Measurements from ENCODE around the gene RABGAP1L.

RABGAP1L gene

DNA sequence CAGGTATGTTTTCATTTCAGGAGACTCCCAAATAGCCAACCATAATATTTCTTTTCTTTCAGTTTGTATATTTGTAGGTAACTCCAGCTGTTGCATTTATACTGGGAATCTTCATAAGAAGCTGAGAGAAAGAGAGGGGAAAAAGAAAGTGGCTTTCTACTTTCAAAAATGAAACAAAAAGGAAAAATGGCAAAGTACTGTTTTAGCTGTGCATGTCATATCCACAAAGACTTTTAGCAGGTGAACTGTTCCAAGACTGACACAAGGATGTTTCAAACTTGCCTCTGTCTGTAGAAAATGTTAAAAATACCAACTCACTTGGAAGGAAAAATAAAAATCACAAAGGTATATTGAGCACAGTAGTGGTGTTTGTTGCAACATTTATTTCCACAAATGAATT, 798.5 kb downstream of the RABGAP1L start:
- DNase-seq: no peak
- in situ Hi-C loops (cut with HindIII; ENCODE audit: low pct_ligation_motif_present, low pct_unique_long_range_greater_than_20kb, low sequenced_read_pairs): no loop called here

DNA sequence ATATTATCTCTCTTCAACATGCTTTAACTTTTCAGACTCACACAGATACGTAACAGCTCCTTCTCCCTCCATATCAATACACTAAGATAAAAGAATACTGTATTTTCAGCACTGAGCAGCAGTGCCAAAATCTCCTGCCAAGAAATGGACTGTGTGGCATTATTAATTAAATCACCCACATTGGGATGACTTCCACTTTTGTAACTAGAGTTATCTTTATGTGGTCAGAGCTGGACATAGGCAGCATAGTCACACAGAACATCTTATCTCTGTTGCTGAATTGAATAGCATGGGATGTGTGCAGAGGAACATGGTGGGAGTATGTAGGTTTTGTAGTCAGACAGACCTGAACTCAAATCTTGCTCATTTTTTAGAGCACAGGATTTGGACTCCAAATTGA, 799.1 kb downstream of the RABGAP1L start:
- DNase-seq: no peak
- in situ Hi-C loops (cut with HindIII; ENCODE audit: low pct_ligation_motif_present, low pct_unique_long_range_greater_than_20kb, low sequenced_read_pairs): no loop called here

DNA sequence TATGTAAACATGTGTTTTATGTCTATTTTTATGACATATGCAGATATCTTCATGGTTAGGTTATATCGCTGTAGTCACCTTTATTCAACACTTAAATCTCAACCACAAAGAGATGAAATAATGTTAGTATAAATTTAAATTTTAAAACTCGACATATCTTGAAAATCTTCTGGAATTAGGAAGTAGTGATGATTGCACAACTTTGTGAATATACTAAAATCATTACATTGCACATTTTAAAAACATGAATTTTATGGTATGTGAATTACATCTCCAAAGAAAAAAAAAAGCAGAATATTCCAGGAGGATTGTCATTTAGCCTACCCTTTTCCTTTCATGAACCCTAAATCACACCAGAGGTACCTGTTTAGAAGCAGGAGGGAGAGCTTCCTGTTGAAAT, 801.0 kb downstream of the RABGAP1L start:
- DNase-seq: no peak
- in situ Hi-C loops (cut with HindIII; ENCODE audit: low pct_ligation_motif_present, low pct_unique_long_range_greater_than_20kb, low sequenced_read_pairs): no loop called here

DNA sequence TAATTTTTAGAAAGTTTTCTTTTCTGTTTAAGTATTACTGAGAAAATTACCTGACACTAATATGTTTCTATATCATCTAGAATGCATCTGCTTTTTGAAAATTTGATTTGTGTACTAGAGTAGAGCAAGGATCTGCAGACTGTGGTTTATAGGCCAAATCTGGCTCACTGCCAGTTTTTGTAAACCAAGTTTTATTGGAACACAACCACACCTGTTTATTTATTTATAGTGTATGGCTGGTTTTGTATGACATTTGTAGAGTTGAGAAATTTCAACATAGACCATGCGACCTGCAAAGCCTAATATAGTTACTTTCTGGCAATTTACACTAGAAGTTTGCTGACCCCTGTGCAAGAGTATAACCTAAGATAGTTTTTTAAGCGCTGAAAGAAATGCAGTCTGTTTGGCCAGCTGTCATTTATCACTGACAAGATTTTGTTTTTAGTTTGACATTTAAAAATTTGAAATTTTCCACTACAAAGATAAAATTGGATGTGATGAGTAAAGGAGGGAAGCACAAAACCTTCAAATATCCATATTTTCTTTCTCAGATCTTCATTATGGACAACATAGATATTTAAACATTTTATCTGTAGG, 804.3 kb downstream of the RABGAP1L start:
- DNase-seq: no peak
- in situ Hi-C loops (cut with HindIII; ENCODE audit: low pct_ligation_motif_present, low pct_unique_long_range_greater_than_20kb, low sequenced_read_pairs): no loop called here

DNA sequence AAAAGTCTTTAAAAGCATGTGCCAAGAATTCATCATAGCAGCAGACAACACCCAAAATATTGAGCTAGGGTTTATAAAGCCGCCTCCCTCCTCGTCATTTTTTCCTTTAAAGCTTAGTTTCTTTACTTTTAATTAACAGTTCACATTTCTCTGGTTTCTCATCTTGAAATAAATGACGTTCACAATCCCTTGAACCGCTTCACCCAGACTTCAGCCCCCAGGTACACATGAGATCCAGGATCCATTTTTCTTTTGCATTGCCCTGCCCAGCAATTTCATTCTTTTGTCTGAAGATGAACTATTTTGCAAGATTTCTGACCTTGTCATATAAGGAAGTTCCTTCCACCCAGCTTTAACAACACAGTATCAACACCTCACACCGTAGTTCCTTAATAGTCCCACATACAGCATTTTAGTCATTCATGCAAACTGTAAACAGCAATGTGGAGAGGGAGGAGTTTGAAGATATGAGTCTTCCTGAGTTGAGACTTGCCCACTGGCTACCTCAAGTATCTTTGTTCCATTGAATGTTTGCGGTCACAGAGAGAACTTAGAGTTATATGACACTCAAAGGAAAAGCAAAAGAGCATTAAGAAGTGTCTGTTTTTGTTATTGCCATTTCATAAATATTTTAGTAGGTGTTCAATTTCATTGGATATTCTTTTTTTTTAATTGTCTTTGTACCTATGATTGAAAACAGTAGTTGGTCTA, 805.1 kb downstream of the RABGAP1L start:
- DNase-seq: no peak
- in situ Hi-C loops (cut with HindIII; ENCODE audit: low pct_ligation_motif_present, low pct_unique_long_range_greater_than_20kb, low sequenced_read_pairs): no loop called here

DNA sequence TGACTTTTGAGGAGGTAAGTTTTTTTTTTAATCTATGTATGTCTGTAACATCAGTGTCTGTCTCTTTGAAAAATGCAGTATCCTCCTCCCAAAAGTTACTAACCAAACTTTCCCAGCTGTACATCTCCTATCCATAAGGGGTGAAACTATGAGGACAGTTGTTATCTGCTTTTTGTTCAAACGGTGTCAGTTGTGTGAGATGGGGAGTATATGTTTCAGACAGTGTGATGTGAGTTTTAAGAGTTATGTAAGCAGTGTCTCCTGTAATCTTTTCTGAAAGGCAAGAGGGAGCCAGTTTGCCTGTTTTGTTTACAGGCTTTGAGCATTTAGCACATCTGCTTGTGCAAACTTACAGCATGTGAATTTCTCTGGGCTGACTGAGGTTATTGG, 805.6 kb downstream of the RABGAP1L start:
- in situ Hi-C loops (cut with HindIII; ENCODE audit: low pct_ligation_motif_present, low pct_unique_long_range_greater_than_20kb, low sequenced_read_pairs): no loop called here
- DNase-seq: no peak

DNA sequence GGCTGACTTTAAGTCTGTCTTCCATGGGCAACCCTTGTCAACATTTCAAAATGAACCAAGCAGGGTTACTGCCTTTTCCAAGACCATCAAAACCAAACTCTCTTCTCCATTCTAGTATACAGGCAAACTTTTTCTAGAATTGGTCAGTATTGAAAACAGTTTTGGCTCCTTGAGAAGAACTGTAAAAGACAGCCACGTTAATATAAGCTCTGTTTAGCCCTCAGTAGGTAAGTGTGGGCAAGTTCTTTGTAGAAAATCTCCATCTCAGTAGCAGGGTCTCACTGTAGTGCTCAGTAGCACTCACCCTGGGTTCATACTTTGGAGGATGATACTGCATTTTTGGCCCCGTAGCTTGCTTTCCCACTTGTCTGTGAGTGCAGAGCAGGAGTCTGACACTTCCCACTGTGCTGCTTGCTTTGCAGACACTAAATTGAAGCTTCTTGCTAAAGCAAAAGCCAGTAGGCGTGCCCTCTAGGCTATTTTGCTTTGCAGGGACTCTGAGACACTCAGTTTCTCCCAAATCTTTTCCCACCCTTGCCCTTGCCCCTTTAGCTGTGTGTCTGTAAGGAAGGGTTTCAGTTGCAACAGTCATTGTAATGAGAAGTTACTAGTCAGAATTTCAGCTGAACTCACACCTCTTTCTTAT, 806.2 kb downstream of the RABGAP1L start:
- no peak for DNase-seq
- in situ Hi-C loops (cut with HindIII; ENCODE audit: low pct_ligation_motif_present, low pct_unique_long_range_greater_than_20kb, low sequenced_read_pairs): no loop called here

DNA sequence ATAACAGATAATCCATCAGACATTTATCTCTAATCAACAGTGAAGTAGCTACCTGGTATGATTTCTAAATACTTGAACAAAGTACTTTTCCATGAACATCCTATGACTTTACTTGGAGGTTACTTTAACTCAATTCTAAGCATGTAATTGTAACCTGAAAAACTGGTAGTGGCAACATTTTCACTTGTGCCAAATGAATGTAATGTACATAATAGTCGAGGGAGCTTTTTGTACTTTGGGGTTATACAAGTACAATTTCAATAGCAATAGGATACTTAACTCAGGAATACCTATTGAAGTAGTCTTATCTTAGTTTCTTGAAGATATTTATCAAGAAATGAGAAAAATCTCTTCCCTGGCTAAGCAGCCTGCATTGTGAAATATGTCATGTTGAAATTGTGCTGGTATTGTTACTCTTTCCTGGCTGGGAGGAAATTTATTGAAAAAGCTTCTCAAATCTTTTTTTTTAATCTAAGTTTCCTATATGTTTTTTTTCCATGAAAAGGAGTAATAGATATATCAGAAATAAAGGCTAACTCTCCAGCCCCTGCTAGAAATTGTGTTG, 806.8 kb downstream of the RABGAP1L start:
- in situ Hi-C loops (cut with HindIII; ENCODE audit: low pct_ligation_motif_present, low pct_unique_long_range_greater_than_20kb, low sequenced_read_pairs): no loop called here
- no peak for DNase-seq

DNA sequence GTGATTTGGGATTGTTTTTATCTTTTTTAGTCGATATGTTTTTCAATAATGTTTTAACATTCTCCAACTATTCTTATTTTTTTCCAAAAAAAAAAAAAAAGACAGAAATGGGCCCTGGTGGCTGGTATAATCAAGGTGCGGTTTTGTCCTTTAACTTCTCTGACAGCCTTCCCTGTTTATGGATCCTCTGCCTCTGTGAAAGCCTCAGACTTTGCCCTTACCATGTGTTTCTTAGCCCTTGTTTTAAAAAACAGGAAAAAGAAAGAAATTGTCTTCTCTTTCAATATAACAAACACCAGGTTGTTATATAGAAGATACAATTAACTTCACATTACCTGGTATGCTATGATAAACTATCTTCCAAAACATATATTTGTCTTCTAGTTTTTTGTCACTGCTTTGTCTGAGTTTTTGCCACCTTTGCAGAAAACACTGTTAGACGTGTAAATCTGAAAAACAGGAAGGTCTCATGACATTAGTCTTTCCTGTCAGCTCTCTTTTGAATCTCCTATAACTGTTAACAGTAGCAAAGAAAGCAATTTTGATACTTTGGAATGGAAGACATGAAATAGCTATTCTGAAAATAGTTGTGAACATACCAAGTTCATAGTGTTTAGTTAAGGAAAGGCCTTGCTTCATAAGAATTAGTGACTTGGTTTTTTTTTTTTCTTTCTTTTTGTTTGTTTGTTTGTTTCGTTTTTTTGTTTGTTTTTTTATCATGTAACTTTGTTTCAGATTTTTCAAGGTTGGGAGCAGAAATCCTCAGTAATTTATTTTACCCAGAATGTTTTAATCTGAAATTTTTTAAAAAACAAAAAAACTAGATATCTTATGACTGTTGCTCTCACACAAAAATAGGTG, 808.8 kb downstream of the RABGAP1L start:
- DNase-seq: no peak
- in situ Hi-C loops (cut with HindIII; ENCODE audit: low pct_ligation_motif_present, low pct_unique_long_range_greater_than_20kb, low sequenced_read_pairs): no loop called here

DNA sequence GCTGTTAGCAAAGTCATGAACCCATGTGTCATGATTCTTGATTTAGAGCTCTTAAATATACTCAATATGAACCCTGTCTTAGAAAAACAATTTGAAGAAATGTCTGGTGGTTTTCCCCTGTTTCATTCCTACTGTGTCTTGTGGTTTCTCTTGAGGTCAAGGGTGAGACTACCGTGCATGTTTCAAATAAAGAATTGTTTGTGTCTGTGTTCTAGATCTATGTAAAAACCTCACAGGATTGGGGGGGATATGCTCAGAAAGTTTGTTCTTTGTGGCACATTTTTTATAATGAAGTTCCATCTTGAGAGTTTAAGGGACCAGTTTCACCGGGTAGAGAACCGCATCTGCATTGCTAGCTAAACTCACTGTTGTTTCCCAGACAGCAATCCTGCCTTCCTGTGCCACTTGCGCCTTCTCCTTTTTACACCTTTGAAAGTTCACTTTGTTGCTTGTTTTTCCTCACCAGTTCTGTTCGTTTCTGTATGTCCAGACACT, 809.5 kb downstream of the RABGAP1L start:
- in situ Hi-C loops (cut with HindIII; ENCODE audit: low pct_ligation_motif_present, low pct_unique_long_range_greater_than_20kb, low sequenced_read_pairs): no loop called here
- no peak for DNase-seq

DNA sequence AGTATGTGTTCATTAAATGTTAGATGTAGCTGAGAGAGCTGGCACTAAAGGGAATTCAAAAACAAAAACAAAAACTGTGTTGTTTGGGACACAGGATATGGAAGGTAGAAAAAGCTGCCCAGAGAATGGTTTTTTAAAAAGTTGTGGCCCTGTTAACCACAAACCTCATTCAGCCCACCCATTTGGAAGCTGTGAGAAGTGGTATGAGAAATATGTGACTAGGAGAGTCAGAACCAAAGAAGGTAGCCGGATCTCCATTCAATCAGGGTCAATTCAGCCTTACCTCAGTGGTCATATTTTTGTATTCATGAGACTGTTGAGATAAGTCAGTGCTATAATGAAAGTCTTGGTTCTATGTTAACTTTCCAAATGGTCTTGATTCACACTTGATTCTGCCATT, 810.7 kb downstream of the RABGAP1L start:
- in situ Hi-C loops (cut with HindIII; ENCODE audit: low pct_ligation_motif_present, low pct_unique_long_range_greater_than_20kb, low sequenced_read_pairs): no loop called here
- no peak for DNase-seq

DNA sequence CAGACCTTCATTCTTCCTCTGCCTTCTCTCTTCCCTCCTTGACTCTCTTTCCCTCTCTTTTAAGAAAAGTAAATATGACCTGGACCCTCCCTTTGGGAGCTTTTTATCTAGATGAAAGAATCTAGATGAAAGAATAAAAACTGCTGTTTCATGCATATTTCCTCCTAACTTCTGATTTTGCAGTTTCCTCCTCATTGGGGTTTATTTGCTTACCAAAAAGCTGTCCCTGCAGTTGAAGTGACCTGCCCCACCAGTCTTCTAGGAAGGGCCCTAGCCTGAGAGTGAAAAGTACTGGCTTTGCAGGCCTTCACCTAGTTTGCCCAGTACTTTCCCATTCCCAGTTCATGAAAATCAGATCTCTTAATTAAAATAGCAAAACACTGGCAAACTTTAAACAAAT, 812.1 kb downstream of the RABGAP1L start:
- in situ Hi-C loops (cut with HindIII; ENCODE audit: low pct_ligation_motif_present, low pct_unique_long_range_greater_than_20kb, low sequenced_read_pairs): no loop called here
- DNase-seq: no peak

DNA sequence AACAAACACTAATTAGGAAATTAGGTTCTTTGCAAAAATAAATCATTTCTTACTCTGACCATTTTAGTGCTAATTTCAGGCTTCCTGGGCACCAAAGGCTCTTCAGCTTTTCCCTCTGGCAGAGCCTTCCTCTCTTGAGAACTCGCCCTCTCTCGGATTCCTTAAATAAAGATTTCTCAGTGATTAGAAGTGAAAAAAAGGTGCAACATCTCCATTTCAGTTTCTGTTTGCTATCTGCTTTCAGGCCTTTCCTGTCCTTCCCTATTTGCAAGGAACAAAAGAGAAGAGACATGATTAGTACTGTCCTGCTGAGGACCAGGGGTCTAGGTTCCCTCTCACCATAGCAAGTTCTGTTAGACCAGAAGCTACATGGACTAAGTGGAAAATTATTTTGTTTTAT, 812.6 kb downstream of the RABGAP1L start:
- in situ Hi-C loops (cut with HindIII; ENCODE audit: low pct_ligation_motif_present, low pct_unique_long_range_greater_than_20kb, low sequenced_read_pairs): no loop called here

DNA sequence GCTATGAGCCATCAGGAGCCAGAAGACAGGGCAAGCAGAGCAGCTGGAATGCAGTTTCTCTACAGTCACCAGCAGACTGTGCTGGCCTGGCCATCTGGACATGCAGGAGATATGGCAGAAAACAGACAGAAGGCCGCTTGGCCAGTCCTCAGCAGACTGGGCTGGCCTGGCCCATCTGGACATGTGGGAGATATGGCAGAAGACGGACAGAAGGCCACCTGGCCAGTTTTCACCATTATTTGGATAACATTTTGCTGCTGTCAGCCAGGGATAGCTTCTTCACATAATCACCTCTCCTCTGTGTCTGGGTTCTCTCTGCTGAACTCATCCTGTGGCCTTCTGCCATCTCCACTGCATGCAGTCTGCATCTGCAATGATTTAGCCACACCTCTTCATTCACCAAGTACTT, 815.4 kb downstream of the RABGAP1L start:
- in situ Hi-C loops (cut with HindIII; ENCODE audit: low pct_ligation_motif_present, low pct_unique_long_range_greater_than_20kb, low sequenced_read_pairs): no loop called here
- DNase-seq: no peak

More for the DNA sequence above, 812.6 kb downstream of the RABGAP1L start:
- DNase-seq: no peak

DNA sequence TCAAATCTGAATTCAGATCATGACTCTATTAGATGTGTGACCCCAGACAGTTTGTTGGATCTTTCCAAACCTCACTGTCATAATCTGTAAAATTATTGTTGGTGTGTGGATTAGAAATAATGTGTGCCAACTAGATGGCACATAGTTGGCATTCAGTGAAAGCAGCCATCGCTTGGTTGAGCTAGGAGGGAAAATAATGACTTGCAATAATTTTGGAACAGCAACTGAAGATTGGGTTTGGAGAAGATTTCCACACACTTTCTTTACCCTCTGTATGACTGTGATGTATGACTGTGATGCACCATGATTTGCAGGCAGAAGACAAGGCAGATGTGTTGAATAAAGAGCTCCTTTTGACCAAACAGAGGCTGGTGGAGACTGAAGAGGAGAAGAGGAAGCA, 816.4 kb downstream of the RABGAP1L start:
- in situ Hi-C loops (cut with HindIII; ENCODE audit: low pct_ligation_motif_present, low pct_unique_long_range_greater_than_20kb, low sequenced_read_pairs): no loop called here
- no peak for DNase-seq

DNA sequence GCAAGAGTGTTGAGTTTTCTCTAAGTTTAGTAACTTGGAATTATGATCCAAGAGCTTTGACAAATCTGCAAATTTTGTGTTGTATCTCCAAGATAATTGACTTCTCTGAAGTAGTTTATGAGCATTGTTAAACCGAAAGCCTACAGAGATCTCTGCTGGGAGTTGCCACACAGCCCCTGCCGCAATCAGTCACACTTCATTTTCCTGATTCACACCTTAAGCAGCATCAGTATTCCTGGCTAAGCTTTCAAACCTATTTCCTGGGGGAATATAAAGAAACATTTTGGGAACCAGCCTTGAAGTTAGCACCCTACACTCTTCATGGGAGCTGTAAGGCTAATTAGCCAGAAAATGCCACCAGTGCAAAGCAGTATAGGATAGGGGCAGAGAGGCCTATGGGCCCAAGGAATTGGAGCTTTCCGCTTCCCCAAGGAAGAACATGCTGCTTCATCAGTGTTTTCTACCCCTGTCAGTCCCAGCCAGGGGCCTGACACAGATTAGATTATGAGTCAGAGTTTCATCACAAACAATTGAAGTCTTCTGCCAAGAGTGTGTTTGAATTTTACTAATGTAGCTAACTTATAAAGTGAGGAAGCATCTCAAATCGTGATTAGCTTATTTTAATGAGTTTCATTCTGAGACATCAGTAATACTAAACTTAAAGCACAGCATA, 817.3 kb downstream of the RABGAP1L start:
- no peak for DNase-seq
- in situ Hi-C loops (cut with HindIII; ENCODE audit: low pct_ligation_motif_present, low pct_unique_long_range_greater_than_20kb, low sequenced_read_pairs): no loop called here

DNA sequence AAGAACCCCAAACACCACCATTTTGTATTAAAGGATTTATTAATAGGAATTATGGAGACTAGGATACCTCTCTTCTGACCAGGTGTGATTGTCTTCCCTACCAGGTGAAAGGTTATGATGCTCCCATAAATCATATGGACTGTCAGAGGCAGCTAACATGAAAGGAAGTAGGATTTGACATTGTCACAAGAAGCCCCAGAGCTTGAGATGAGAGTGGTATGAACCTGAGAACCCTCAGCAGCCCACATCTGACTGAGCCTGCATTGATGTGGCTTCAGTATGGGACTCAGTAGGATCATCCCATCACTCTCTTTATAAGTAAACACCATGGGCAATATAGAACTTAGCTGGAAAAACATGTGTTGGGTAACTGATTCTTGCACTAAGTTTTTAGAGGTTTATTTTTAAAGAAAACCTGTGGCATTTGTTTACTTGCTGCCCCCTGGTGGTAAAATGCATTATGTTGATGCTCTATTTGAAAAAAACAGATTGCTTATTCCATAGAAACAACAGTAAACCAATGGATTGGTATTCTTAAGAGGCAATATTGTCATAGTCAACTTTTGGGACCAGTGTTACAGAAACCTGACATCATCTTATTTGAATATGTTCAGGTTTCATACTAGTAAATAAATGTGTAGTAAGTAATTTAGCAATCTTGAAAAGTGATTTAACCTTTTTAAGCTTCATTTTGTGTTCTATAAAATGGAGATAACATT, 823.8 kb downstream of the RABGAP1L start:
- in situ Hi-C loops (cut with HindIII; ENCODE audit: low pct_ligation_motif_present, low pct_unique_long_range_greater_than_20kb, low sequenced_read_pairs): loop anchor here (10.0 kb wide), 1 partner anchor 208 kb away; no protein-coding TSS in a partner anchor
- DNase-seq: peak; percentile 66
